Stimulated activated CD4-positive, alpha-beta T cell treated with anti-CD3 and anti-CD28 coated beads, Interleukin-1b, Interleukin-23, amount 100 ng/mL, for 24 hours (primary cell): ENCODE measurements around the gene RNF145.

Source experiments
- DNase-seq, 4 experiments: peaks; one replicate each; pipeline ENCODE4 v3.0.0-alpha.2; 2020; ENCODE audit warnings: low read depth in 4 of 4, low spot score in 1 of 4

Gene RNF145

DNA sequence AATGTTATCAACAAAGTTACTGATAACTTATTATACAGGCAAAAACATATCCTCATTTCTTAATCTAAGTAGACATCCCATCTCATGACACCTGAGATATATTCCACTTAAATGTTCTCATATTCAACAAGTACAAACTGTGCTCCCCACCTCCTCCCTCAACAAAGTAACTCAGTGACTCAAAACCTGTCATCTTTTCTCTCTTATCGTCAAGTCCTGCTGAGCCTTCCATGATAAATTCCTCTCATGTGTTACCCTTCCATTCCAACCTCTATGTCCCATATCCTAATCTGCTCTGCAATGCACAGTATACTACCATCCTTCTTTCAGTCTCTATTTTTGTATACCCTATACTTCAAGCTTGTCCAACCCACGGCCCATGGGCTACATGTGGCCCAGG lies 13.6 kb downstream of the RNF145 start:
- DNase-seq, result no peak

DNA sequence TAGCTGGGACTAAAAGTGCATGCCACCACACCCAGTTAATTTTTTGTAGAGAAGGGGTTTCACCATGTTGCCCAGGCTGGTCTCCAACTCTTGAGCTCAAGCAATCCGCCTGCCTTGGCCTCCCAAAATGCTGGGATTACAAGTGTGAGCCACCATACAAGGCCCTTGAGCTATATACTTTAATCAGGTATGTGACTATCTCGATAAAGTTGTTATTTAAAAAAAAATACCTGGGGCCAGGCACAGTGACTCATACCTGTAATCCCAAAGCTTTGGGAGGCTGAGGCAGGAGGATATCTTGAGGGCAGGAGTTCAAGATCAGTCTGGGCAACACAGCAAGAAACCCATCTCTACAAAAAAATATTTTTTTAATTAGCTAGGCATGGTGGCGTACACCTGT lies 19.2 kb downstream of the RNF145 start:
- no peak for DNase-seq

DNA sequence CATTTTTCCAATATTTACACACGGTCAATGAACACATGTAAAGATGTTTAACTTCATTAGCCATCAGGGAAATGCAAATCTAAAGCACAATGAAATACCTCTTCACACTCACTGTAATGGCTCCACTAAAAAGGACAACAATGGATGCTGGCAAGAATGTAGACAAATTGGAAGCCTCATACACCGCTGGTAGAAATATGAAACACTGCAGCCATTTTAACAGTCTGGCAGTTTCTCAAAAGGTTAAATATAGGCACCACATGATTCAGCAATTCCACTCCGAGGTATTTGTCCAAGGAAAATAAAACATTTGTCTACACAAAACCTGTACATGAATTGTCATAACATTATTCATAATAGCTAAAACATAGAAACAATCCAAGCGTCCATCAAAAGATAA lies 20.0 kb downstream of the RNF145 start:
- no peak for DNase-seq

DNA sequence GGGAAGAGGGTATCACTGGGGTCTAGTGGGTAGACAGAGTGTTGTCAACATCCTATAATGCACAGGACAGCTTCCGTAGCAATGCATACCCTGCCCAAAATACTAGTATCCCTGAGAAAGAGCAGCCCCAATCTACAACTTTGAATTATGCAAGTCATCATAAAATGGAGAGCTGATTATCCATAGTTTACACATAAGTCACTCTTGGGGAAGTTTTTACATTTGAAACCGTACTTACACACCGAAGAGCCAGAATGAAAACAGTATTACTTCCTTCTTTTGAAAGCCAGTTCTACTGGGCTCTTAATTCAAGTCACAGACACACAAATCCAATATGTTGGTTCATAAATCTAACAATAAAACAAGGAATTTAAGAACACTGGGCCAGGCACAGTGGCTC lies 21.6 kb downstream of the RNF145 start:
- DNase-seq, result no peak

DNA sequence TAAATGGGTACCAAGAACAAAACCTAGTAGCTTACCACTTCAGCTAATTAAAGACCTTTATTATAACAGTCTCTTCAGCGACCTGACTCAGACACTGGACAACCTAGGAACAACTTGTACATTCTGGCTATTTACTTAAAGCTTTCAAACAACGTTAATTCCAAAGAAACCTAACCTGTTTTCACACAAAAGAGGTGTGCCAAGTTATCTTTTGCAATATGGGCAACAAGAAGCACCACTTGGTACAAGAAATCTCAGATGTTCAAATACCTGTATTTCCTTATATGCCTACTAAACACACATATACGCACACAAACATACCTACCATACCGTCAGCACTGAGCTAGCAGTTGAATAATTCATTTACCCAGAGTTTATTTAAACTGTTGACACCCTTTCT lies 23.0 kb downstream of the RNF145 start:
- no peak for DNase-seq

DNA sequence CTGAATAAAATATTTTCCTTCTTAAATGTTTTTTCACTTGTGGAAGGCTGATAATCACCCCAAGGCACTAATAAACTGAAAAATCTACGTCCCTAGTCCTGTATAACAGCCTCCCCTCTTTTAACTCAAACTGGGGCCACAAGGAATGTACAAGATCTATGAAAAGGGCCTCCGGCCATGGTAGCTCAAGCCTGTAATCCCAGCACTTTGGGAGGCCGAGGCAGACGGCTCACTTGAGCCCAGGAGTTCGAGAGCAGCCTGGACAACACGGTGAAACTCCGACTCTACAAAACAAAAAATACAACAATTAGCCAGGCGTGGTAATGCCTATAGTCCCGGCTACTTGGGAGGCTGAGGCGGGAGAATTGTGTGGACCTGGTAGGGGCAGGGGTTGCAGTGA lies 23.6 kb downstream of the RNF145 start:
- DNase-seq, result no peak

DNA sequence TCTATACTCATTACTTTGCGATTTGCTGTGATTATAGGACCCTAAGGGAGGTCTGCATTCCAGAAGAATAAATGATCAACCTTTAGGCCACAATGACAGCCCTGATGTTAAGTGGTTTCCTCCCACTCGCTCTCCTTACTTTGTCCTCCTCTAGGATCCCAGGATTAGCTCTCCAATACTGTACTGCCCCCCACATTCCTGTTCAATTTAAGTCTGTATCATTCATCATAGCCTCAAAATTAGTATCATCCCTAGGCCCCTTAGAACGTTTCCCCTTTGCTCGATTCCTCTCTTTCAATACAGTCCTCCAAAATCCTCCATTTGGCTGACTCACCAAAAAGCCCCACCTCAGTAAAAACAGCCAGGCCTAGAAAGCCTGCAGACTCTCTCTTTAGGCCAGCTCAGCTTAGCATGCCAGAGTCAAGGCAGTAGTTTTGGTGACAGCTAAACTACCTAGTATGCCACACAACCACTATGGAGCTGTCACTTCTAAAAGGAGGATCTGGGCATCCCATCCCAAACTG lies 24.4 kb downstream of the RNF145 start:
- peak in 3 of 4 experiments; percentile 21 to 25 (median 25) for DNase-seq

DNA sequence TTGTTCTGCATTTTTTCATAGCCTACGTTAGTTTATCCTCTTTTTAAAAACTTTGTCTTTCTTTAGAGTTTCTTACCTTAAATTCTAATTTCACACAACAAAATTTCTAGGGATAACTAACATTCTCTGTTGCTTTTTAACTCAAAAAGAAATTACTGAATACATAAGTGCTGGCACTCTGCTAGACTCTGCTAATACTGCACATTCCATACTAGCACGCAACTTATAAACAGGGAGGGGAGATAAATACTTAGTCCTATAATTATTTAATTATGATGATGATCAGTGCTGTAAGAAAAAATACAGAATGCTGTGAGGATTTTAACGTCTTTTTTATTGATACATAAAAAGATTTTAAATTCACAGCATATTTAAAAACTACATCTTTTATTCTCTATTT lies 25.1 kb downstream of the RNF145 start:
- no peak for DNase-seq

DNA sequence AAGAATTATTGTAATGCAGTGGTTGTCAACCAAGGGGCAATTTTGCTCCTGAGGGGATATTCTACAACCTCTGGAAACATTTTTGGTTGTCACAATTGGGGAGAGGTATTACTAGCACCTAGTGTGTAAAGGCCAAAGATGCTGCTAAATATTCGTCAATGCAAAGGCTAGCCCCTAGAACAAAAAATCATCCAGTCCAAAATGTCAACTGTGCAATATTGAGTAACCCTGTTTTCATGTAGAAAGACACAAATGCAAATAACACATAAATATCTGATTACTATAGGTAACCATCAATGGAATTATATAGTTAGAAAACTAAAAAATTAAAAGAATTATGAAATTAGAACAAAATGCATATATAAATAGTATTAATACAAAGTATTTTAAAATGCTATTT lies 26.1 kb downstream of the RNF145 start:
- no peak for DNase-seq

DNA sequence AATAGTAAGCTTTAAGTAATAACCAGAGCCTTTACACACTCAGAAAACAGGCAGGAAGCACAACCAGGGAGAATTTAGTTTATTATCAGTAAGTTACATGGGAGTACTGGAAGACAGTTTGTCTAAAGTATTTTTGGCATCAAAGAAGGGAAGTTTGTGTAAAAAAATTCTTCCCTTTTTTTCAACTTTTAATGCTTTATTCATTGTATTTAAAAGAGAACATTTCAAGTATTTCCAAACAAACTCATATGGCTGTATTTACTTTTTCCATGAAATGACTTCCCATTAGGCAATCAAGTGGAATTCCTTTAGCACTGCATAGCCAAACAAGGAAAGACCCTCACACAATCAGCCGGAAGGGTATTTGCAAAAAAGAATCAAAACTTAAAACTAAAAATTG lies 26.7 kb downstream of the RNF145 start:
- DNase-seq, result no peak

DNA sequence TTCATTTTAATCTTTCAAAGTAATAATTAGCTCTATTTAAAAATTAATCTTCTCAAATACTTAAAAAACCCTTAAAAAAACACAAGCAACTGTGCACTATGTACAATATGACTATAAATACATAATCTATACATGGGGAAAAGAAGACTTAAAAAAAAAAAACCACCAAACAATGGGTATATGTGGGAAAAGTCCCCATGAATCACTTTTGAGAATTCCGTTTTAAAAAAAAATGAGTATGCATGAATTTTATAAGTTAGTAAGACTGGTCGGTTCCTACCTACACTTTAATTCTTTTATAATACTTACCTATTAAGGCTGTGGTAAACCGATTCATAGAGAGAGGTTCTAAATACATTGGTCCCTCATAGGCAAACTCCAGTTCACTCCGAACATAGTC lies 27.7 kb downstream of the RNF145 start:
- DNase-seq, result no peak

DNA sequence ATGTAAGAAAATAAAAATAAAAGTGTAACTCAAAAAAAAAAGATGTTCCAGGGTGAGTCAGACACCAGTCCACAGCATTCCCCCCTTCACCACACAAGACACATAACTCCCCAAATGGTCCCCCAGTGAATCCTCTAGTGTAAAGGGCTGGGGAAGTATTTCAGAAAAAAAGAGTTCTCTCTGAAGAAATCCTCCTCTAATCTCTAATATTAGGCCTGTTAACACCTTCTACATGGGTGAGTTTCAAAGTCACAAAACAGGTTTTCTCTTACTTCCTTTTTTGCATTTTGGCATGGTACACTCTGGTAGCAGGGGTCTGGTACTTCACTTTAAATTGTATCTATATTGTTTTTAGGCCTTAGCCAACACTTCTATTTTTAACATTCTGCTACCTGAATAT lies 28.2 kb downstream of the RNF145 start:
- no peak for DNase-seq

DNA sequence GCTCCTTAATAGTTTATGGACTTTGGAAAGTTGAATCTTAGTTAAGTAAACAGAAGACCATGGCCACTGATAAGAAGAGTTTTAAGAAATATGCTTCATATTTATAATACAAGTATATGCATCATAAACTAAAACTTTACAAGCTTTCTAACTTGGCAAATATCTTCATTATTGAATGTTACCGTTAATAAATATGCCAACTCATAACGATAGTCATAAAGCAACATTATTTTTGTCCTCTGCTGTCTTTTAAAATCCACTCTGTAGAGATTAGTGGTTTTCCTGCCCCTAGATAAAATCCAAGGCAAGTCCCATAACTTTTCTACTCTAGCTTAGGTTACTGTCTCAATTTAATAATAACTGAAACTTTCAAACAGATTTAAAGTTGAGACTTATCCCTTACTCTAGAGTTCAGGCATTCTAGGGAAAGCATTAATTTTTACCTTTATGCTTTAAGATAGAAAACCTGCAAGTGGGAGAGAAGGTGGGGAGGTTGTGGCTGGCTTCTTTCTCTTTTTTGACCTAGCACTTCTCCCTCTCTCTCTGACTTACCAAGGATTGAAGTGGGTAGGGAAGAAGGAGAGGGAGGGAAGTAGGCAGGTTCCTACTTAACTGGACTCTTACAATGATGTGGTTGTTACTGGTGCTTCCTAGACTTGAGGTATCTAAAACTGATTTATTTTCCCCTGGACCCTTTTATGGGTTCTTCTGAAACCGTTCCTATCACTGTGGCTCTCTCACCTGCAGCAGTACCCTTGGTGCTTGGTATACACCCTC lies 29.6 kb downstream of the RNF145 start:
- DNase-seq, result no peak

DNA sequence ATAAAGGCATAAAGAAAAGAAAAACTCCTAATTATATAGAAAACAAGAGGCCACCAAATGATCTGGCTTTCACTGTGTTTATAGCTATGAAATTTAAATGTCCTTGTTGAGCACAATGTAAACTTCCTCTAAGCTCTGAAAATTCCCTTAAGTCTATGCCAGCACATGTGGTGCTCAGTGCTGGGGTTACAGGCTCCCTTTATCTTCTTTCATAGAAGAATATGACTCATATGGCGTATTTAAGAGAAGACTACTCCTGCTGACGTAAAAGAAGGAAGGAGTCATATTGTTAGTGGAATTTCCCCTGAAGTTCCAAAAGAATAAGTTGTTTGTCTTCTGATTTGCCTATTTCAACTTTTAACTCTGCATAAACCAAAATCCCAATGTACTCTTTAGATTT lies 30.4 kb downstream of the RNF145 start:
- no peak for DNase-seq

DNA sequence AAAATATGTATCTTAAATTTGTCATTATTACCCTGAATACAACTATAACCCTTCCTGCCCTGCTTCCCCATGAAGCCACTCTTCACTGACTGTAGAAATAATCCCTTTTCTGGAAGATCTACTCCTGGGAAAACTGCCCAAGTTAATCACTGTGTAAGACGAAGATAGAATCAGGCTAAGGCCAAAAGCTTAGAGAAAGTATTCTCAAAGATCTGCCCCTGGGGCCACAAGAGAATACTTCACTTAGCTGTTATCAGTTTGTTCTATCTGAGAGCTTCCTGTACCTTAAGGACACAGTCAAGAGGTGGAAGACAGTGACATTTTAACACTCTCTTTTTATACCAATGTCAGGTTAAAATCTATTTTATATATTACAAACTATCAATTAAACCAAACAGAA lies 33.8 kb downstream of the RNF145 start:
- no peak for DNase-seq

DNA sequence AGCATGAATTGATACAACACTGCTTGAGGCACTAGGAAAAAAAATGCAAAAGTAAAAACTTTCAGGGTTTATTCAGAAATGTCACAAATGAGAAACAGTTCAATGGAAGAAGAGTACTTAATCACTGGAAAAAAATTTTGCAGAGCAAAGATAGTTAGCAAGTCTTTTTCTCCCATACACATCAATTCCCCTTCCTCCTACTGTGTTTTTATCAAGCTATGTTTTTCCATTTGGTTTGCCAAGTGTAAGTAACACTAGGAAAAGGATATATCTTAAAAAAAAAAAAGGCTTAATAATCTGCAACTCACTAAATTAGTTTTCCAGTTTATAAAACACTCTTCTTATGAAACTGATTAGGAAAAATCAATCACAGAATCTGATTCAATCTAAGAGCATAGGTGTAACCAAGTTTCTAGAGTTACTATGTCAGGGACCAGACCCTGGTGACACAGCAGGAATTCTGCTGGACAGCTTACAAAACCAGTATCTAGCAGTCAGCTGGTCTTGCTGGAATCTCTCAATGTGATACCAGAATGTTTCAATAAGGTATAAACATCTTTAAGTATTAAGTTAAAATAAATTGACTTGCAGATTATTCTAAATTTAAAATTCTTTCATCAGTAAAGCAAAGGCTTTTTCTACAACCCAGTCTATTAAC lies 34.7 kb downstream of the RNF145 start:
- DNase-seq, result no peak

DNA sequence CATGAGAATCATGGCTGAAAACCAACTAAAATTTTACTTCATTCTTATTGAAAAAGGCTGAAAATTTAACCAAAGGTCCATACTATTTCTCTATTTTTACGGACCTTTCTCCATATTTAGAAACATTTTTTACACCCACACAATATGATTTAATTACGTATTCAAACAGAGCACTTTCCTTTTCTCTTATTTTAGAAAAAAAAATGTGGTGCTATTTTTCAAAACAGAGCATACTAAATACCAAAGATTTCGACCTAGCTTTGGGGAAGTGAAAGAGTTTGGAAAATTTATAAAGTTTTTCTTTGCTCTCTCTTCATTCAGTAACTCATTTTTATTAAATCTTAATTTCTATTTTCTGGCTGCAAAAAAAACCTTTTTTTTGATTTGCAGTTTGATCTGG lies 38.1 kb downstream of the RNF145 start:
- DNase-seq, result no peak

DNA sequence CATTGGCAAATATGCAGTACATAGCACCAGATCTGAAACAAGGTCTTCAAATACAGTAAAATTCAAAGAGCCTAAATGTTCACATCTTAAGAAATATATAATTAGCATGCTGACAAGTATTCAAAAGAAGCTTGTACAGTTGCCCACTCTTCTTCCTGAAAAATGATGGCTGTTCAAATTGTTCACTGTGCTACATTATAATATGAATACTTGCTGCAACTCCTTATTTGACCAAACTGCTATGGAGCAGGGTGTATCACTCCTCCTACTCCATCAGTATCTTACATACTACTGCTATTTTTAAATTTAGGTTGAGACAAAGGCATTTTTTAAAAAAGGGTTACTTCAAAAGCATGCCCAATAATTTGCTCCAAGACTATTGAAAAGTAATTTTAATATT lies 39.3 kb downstream of the RNF145 start:
- no peak for DNase-seq

DNA sequence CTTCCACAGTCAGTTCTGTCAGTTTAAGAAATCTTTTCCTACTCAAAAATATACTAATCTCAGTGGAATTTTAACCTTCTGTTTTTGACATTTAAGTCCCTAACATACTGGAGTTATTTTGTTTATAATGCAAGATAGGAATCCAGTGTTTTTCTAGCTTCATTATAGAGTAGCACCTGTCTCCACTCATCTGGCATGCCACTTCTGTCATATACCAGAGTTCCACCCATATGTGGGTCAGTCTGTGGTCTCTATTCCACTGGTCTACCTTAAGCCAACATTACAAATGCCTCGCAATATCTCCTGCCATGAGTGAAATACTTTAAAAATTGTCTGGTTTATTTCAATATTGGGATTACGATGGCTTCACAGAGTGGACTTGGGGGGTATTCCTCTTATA lies 42.9 kb downstream of the RNF145 start:
- DNase-seq, result no peak

DNA sequence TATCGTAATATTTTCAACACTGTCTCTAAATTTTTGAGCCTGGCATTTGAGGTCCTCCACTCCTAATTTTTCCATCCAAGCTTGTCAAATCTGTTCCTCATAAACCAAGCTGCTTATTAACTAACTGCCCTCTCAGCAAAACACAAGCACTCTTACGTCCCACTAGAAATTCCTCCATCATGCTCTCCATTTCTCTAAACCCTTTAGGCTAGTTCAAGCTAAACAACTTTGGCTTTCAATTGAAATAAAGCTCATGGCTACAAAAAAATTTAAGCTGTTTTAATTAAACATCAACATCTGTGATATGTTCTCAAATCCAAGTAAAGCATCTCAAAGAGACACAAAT lies 45.7 kb downstream of the RNF145 start:
- no peak for DNase-seq

DNA sequence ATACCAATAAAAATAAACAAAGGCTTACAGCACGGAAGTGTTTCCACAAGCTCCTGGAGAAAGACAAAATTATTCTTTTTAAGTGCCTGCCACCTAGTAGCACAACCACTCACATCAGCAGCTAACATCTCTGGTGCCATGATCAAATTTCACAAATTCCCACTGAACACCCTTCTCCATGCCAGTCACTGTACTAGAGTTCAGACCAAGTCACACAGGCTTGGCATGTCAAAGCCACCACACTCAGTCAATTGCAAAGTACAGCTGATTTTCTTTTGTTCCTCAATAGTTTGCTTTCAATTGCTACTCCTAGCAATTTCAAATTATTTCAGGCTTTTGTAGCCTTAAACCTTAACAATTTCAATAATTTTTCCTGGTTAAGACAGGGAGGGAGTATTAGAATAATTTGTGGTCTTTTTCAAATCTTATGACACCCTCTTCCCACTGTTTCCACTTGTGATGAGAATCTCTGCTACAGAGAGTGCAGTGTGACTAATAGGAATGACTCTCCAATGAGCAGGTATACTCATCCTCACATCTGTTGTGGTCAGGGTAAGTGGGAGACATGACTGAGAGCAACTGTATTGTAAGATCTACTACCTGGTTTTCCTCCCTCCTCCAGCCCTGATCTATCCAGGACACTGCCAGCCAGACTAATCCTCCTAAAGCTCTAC lies 46.2 kb downstream of the RNF145 start:
- DNase-seq, result no peak
